HG03571 (cell line): ENCODE results near the gene NEB.

Experiments used
- ATAC-seq: cut with Tn5 transposase; IDR thresholded peaks from one replicate; pipeline ENCODE4 v1.9.1; 2021; ENCODE audit not compliant: unreplicated experiment

NEB gene

DNA sequence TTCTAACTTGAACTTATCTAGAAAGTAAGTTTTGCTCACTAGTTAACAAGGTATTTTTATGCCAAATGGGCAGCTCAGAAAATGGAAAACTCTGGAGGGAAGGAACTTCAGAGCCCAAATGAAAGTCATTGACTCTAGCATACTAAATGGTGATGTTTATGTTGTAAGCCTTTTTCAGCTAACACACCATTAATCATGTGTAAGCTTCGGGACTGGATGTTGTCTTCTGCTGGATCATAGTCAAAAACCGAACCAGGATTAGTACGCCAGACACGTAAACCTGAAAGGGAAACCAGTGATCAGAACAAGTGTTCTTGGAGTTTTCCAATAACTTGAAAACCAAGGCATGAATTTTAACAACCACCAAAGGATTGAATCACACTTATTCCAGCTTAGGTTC, 242.8 kb downstream of the NEB start:
- ATAC-seq = no peak

DNA sequence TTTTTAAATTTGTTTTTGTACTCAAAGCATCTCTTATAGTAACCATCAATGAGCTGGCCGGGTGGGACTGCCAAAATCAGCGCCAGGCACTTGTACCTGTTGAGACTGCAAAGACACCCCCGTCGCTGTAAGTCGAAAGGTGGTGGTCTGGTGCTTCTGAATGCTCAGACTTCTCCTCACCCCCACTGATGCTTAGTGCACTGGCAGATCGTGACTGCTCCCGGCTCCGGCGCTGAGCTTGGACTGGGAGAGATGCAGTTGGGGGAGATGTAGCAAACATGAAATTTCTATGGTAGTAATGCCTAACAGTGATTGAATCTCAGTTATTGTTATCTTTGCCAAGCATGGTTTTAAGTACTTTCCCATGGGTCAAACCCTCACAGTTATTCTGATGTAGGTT, 244.0 kb downstream of the NEB start:
- ATAC-seq = no peak

DNA sequence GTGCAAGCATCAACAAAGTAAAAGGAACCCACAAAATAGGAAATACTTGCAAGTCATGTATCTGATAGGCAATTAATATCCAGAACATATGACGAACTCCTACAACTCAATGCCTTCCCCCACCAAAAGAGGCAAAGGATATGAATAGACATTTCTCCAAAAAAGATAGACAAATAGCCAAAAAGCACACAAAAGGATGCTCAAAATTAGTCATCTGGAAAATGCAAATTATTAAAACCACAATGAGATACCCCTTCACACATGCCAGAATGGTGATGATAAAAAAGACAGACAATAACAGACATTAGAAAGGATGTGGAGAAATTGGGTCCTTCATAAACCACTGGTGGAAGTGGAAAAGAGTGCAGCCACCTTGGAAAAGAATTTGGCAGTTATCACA, 248.2 kb downstream of the NEB start:
- ATAC-seq = no peak

DNA sequence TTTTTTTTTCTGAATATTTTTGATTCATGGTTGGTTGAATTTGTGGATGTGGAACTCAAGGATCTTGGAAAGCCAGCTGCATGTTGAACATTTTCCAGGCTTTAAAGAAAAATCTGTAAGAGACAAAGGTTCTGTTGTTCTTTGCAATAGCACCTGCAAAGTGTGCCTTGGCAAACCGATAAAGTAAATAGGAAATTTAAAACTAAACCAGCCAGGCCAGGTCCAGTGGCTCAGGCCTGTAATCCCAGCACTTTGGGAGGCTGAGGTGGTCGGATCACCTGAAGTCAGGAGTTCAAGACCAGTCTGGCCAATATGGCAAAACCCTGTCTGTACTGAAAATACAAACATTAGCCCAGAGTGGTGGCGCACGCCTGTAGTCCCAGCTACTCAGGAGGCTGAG, 250.2 kb downstream of the NEB start:
- ATAC-seq = no peak

DNA sequence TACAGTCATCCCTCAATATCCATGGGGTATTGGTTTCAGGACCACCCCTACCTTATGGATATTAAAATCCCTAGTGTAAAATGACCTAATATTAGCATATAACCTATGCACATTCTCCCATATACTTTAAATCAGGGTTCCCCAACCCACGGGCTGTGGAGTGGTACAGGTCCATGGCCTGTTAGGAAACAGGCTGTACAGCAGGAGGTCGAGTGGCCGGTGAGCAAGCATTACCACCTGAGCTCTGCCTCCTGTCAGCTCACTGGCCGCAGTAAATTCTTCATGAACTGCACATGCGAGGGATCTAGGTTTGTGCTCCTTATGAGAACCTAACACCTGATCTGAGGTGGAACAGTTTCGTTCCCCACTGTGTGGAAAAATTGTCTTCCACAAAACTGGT, 250.7 kb downstream of the NEB start:
- ATAC-seq = no peak

DNA sequence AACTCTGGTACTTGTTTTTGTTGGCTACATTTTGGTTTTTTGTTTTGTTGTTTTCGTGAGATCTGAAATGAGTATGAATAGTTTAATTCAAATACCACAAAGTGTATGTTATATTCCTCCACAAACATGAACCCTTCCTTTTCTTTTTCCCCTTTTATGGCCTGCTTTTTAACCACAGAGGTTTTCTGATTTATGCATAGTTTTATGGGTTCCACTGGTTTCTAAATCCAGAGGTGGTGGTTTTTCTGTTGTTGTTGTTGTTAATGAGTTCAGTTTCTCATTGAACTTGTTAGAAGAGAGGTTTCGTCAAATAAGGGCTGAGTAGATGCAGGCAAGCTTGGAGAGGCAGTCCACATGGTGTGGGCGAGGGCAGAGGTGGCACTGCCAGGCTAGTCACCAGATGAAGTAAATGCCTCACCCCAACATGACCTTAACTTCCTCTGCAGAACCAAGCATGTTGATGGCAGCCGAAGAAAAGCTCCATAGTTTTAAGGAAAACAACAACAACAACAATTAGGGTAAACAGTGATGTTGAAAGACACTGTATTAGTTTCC, 252.0 kb downstream of the NEB start:
- no peak for ATAC-seq

DNA sequence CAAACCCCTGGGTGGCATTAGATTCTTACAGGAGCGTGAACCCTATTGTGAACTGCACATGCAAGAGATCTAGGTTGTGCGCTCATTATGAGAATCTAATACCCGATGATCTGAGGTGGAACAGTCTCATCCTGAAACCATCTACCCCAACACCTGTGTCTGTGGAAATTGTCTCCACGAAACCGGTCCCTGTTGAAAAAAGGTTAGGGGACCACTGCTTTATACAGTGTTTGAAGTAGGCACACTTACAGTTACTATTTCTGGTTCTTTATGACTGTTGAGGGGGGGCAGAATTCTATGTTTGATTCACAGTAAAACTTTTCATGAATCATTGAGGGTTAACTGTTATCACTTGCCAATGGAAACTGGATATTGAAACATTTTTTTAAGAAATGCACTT, 252.5 kb downstream of the NEB start:
- ATAC-seq = no peak

DNA sequence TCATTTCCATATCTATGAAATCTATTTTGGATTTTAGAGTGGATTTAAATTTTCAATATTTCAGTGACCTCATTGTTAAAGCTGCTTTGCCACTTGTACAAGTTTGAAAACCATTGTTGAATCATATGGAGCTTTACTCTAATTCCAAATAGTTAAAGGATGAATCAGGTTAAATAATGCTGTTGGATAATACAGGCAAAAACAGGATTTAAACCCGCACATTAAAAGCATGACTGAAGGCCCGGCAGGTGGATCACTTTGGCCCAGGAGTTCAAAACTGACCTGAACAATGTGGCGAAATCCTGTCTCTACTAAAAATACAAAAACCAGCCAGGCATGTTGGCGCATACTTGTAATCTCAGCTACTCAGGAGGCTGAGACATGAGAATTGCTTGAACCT, 256.3 kb downstream of the NEB start:
- ATAC-seq = no peak

DNA sequence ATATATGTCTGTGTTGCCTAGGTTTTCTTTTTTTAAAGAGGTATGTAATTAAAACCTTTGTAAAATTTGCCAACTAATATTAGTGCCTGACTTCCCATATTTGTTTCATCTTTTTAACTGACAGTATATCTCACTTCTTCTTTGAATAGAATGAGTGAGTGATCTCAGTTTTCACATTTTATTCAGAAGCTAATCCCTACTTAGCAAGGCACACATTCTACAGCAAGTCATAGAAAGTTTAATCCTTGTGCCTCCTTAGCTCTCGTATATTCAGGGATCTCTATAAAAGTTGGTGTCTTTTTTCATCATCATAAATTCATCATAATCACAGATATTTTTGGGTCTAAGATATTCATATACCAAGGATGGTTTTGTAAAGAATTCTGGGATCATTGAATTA, 258.0 kb downstream of the NEB start:
- ATAC-seq = no peak

DNA sequence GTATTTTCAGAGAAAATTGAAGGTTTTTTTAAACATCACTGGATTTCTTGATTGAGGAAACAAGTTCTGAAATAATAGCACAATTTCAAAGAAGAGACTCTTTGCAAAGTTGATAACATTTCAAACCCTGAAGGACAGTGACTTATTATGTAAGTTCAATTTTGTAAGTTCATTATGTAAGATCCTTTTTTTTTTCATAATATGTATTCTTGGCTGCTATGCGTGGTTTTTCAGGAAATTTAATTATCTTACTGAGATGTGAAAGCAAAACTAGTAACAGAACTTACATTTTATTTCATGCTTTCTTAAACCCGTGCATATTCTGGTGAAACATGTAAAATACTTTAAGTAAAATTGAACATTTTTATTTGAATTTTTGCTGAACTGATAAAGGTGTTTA, 259.2 kb downstream of the NEB start:
- no peak for ATAC-seq

DNA sequence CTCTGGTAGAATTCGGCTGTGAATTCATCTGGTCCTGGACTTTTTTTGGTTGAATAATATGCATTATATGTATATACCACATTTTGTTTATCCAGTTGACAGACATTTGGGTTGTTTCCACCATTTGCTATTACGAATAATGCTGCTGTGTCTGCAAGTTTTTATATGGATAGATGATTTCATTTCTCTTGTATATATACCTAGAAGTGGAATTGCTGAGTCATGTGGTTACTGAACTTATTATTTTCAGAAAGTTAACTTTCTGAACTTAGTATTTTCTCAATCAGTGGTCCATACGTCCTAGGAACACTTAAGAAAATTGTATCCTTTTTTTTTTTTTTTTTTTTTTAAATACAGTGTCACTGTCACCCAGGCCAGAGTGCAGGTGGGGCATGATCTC, 261.3 kb downstream of the NEB start:
- no peak for ATAC-seq

DNA sequence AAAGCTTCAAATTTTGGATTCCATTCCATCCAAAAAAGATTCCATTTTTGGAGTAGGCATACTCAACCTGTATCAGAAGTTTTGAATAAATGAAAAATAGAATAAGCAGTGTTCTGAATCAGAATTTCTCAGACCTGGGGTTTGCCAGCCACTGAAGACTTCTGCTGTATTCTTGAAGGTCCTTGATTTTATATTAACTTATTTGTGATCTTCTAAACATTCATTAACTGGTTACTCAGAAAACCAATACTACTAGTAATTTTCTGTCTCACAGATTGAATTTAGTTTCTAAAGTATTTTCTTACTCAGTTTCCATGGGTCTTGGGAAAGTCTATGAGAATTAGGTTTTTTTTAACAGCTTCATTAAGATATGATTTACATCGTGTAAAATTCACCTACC, 263.7 kb downstream of the NEB start:
- ATAC-seq = no peak

DNA sequence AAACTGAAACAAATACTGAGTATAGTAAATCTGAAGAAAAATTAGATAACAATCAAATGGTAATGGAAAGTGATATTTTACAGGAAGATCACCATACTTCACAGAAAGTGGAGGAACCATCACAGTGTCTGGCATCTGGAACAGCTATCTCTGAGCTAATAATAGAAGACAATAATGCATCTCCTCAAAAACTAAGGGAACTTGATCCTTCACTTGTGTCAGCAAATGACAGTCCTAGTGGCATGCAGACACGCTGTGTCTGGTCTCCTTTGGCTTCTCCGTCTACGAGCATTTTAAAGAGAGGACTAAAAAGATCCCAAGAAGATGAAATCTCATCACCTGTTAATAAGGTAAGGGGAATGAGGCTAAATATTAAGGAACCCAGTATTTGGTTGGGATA, 268.5 kb downstream of the NEB start:
- ATAC-seq = no peak

DNA sequence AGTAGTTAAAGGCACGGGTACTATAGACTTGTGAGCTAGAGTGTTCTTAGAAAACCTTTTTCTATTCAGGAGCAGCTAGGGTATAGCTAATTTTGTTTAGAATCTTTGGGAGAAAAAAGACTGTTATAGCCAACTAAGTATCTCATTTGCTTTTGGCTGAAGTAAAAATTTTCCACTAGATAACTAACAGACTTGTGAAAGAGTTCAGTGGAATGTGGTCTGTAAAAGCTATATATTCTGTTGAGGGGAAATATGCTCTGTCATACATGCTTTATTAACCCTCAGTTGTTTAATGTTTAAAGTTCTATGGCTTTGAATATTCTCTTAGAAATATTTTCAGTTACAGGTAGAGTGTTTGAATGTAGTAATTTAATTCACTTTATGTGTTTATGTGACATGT, 274.9 kb downstream of the NEB start:
- no peak for ATAC-seq

DNA sequence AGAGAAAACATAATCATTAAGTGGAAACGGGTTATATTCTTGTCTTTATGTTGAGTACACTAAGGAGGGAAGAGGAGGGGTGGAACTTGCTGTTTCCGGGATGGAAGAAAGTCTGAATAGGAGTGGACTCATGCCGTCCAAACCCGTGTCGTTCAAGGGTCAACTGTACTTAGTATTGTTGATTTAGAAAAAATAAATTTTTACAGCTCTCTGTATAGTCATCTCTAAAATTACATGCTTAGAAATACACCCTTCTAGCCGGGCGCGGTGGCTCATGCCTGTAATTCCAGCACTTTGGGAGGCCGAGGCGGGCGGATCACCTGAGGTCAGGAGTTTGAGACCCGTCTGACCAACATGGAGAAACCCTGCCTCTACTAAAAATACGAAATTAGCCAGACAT, 295.1 kb downstream of the NEB start:
- ATAC-seq = no peak

DNA sequence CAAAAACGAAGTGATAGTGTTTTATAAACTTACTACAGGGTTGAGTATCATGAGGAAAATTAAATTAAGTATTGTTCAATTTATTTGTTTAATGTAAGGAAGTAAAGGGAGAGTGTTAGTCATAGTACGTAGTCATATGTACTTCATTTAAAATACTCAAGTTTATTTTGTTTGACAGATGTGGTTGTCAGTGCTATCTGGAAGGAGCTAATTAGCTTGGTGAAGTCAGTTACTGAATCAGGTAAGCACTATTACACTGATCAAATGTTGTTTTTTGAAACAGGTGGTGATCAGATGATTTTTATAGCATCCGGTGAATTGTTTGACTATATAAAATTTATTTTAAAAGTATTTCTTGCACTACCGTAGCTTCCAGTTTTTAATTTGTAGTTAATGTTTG, 295.8 kb downstream of the NEB start:
- ATAC-seq = no peak

DNA sequence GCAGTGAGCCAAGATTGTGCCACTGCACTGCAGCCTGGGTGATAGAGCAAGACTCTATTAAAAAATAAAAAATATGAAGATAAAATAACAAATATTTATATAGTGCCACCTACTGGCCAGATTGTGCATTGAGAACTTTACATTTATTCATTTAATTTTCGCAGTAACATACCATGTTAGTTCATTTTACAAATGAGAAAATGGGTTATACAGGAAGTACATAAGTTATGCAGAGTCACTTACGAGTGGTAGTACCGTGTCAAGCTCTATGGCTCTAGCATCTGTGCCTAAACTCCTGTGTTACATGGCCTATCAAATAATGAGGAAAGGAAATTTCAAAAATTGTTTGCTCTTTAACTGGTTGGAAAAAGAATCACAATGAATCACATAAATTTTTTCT, 296.6 kb downstream of the NEB start:
- ATAC-seq = no peak
